ENCODE data around the gene YTHDF1.

YTHDF1 gene

DNA sequence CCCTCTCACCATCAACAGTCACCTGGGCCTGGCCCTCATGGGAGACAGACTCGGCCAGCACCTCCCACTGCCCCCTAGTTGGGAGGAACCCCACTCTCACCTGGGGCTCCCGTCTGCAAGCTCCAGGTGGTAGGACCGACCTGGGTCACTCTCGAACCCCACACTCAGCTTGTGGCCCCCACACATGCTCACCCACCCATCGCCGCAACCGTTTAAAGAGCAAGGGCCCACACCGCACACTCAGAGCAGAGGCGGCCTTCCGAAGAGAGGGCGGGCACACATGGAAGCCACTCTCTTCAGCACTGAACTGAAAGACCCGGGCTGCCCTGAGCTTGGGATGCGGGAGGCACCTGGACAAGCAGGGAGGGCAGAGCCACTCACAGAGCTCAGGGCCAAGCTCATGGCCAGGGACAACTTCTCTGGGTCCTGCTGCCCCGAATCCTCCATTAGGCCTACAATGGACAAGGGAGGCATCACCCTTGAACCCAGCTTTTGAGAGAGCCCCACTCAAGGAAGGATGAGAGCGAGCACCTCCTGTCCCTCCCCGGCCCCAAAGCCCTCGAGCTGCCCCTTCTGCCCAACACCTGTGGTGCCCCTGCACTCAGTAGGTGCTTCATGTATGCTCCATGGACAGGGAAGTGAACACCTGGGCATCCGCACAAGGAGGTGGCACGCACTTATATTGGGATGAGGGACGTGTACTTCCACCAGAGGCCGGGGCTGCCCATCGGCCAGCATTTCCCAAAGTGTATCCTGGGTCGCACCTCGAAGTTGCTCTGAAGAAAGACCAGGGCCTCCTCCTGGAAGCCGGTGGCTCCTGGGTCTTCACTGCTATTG lies 50.4 kb downstream of the YTHDF1 start:
- H3K14ac ChIP-seq (ENCODE audit: low read length in 2 of 2): no peak overlapping the region
- no peak overlapping the region for H2BK120ac ChIP-seq (ENCODE audit: low read depth, low read length)
- no peaks in the 10 kb centered on the region for H3K4me1 ChIP-seq (ENCODE audit: control insufficient read depth, insufficient read depth, low read depth, low read length)
- H3K79me1 ChIP-seq (replicated peaks; ENCODE audit: low read length, poor library complexity, severe bottlenecking): no peaks in the 10 kb centered on the region
- H2BK12ac ChIP-seq (ENCODE audit: low read length in 2 of 2): no peak overlapping the region
- no peak overlapping the region for H2AK5ac ChIP-seq (ENCODE audit: low read length, severe bottlenecking)
- H3K4me2 ChIP-seq (ENCODE audit: low read length, poor library complexity, severe bottlenecking): no peak overlapping the region
- H4K91ac ChIP-seq (ENCODE audit: low read length): no peak overlapping the region
- H3K9me3 ChIP-seq (ENCODE audit: control insufficient read depth, low read length): no peaks in the 10 kb centered on the region
- H2BK5ac ChIP-seq (ENCODE audit: low read depth, low read length, poor library complexity, severe bottlenecking): no peak overlapping the region
- H2BK15ac ChIP-seq (ENCODE audit: low read depth, poor library complexity, severe bottlenecking): no peak overlapping the region
- no peak for DNase-seq
- no peak overlapping the region for H3K4me3 ChIP-seq (ENCODE audit: insufficient read depth in 1 of 2, low read depth in 1 of 2, low read length in 2 of 2)
- no peak overlapping the region for H4K8ac ChIP-seq (ENCODE audit: low read length)
- no peak overlapping the region for H3K18ac ChIP-seq (ENCODE audit: low read depth in 1 of 2, low read length in 2 of 2)
- H3K9ac ChIP-seq (ENCODE audit: low read length): no peak overlapping the region
- H2AFZ ChIP-seq (ENCODE audit: low read depth, low read length): no peak overlapping the region
- WGBS: 89% methylated on average over 25 of the region's 25 CpGs
- H3K27me3 ChIP-seq (ENCODE audit: control insufficient read depth in 1 of 2, insufficient read depth in 1 of 2, low read length in 2 of 2): peaks cover 49 to 69% of the 10 kb centered on the region in 2 experiments
- H3K36me3 ChIP-seq (ENCODE audit: control insufficient read depth in 1 of 2, insufficient read depth in 2 of 2, low read depth in 1 of 2, low read length in 2 of 2): no peaks in the 10 kb centered on the region
- H3K23ac ChIP-seq (ENCODE audit: low read length in 2 of 2): no peak overlapping the region
- H3K4ac ChIP-seq (ENCODE audit: low read depth in 1 of 2, low read length in 2 of 2): no peak overlapping the region
- no peak overlapping the region for H3K27ac ChIP-seq (ENCODE audit: low read length, poor library complexity, severe bottlenecking)

DNA sequence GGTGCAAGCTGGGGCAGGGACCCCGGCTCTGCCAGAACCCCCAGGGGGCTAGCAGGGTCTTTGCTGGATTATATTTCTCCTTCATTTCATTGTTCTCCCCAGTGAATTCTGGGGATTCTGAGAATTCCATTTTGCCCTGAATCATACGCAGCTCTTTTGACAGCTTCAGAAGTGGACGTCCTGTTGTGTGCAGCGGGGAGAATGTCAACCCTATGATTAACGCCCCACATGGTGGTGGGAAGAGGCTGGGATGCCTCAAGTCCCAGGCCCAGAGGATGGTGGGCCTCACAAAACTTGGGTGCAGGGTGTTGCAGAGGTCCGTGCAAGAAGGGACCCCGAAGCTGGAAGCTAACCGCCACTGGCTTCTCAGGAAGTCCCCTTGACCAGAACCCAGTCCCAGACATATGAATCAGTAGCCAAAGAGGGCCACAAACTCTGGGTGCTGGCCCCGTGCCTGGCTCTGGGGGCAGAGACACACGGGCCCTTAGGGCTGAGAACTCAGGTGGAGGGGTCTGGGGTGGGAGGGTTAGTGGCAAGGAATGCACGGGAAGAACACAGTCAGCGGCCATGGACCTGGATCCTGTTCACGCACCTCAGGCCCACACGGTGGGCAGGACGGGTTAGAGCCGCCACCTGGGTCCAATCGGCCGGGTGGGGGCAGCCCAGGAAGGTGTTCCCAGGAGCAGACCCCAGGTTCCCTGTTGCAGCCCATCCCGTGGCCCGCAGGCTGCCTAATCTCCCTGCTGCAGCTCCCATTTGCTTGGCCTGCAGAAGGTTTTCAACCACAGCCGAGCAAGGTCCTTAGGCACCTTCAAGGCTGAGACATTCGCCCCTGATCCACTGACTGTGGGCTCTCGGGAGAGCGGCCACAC lies 51.2 kb downstream of the YTHDF1 start:
- no peak for DNase-seq
- no peaks in the 10 kb centered on the region for H3K36me3 ChIP-seq (ENCODE audit: control insufficient read depth in 1 of 2, insufficient read depth in 2 of 2, low read depth in 1 of 2, low read length in 2 of 2)
- no peak overlapping the region for H3K9ac ChIP-seq (ENCODE audit: low read length)
- H2BK15ac ChIP-seq (ENCODE audit: low read depth, poor library complexity, severe bottlenecking): no peak overlapping the region
- H2AK5ac ChIP-seq (ENCODE audit: low read length, severe bottlenecking): no peak overlapping the region
- no peak overlapping the region for H3K4me2 ChIP-seq (ENCODE audit: low read length, poor library complexity, severe bottlenecking)
- no peaks in the 10 kb centered on the region for H3K4me1 ChIP-seq (ENCODE audit: control insufficient read depth, insufficient read depth, low read depth, low read length)
- WGBS: 77% methylated on average over 24 of the region's 24 CpGs
- H2BK5ac ChIP-seq (ENCODE audit: low read depth, low read length, poor library complexity, severe bottlenecking): no peak overlapping the region
- H3K27ac ChIP-seq (ENCODE audit: low read length, poor library complexity, severe bottlenecking): no peak overlapping the region
- H4K8ac ChIP-seq (ENCODE audit: low read length): no peak overlapping the region
- H3K27me3 ChIP-seq (ENCODE audit: control insufficient read depth in 1 of 2, insufficient read depth in 1 of 2, low read length in 2 of 2): peaks cover 43 to 71% of the 10 kb centered on the region in 2 experiments
- H2AFZ ChIP-seq (ENCODE audit: low read depth, low read length): no peak overlapping the region
- H2BK12ac ChIP-seq (ENCODE audit: low read length in 2 of 2): no peak overlapping the region
- no peak overlapping the region for H2BK120ac ChIP-seq (ENCODE audit: low read depth, low read length)
- no peaks in the 10 kb centered on the region for H3K9me3 ChIP-seq (ENCODE audit: control insufficient read depth, low read length)
- H3K14ac ChIP-seq (ENCODE audit: low read length in 2 of 2): no peak overlapping the region
- H3K4ac ChIP-seq (ENCODE audit: low read depth in 1 of 2, low read length in 2 of 2): no peak overlapping the region
- no peak overlapping the region for H3K23ac ChIP-seq (ENCODE audit: low read length in 2 of 2)
- no peak overlapping the region for H3K18ac ChIP-seq (ENCODE audit: low read depth in 1 of 2, low read length in 2 of 2)
- H4K91ac ChIP-seq (ENCODE audit: low read length): no peak overlapping the region
- no peak overlapping the region for H3K4me3 ChIP-seq (ENCODE audit: insufficient read depth in 1 of 2, low read depth in 1 of 2, low read length in 2 of 2)
- no peaks in the 10 kb centered on the region for H3K79me1 ChIP-seq (replicated peaks; ENCODE audit: low read length, poor library complexity, severe bottlenecking)

DNA sequence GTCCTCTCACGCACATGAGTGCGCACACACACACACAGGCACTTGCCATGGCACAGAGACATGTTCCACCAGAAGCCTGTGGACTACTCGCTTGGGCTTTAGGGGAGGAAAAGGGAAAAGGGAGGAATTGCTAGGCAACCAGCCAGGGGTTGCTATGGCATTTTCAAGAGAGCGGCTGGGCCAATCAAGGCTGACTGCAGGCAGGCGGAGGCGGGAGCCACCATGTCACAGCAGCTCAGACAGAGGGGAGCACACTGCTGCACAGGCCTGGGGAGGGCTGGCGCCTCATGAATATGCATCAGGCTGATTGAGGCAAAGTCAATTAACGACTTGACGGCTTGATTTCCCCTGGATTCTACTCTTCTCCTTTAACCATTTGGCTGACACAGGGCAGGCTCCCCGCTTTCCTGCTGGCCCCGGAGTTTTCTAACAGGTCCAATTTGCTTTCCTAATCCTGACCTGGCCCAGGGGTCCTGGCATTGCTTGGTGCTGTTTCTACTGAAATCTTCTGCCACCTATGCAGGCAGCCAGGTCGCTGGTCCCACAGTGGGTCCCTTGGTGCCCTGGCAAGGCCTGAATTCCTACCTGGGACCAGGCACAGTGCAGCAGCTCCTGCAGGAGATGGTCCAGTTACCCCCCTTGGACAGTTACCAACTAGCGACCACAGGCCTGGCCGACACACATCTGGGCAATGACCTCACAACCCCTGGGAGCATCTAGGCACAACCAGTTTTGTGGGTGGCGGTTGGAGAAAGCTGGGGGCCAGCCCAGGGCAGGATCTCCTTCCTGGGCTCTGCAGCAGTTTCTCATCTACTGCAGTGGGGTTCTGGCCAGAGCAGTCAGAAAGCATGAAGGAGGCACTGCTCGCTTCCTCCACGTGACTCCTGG lies 52.1 kb downstream of the YTHDF1 start:
- Histone ChIP-seq H2BK12ac (ENCODE audit: low read length in 2 of 2) (no peak overlapping the region), H3K27me3 (ENCODE audit: control insufficient read depth in 1 of 2, insufficient read depth in 1 of 2, low read length in 2 of 2) (peaks cover 36 to 67% of the 10 kb centered on the region in 2 experiments), H3K9me3 (ENCODE audit: control insufficient read depth, low read length) (no peaks in the 10 kb centered on the region), H2BK15ac (ENCODE audit: low read depth, poor library complexity, severe bottlenecking) (no peak overlapping the region), H3K23ac (ENCODE audit: low read length in 2 of 2) (no peak overlapping the region), H2BK5ac (ENCODE audit: low read depth, low read length, poor library complexity, severe bottlenecking) (no peak overlapping the region), H2BK120ac (ENCODE audit: low read depth, low read length) (no peak overlapping the region), H3K79me1 (replicated peaks; ENCODE audit: low read length, poor library complexity, severe bottlenecking) (no peaks in the 10 kb centered on the region), H2AFZ (ENCODE audit: low read depth, low read length) (no peak overlapping the region), H3K4me3 (ENCODE audit: insufficient read depth in 1 of 2, low read depth in 1 of 2, low read length in 2 of 2) (no peak overlapping the region), H3K4me2 (ENCODE audit: low read length, poor library complexity, severe bottlenecking) (no peak overlapping the region), H3K27ac (ENCODE audit: low read length, poor library complexity, severe bottlenecking) (no peak overlapping the region), H3K4me1 (ENCODE audit: control insufficient read depth, insufficient read depth, low read depth, low read length) (no peaks in the 10 kb centered on the region), H2AK5ac (ENCODE audit: low read length, severe bottlenecking) (no peak overlapping the region), H3K18ac (ENCODE audit: low read depth in 1 of 2, low read length in 2 of 2) (no peak overlapping the region), H3K9ac (ENCODE audit: low read length) (no peak overlapping the region), H4K8ac (ENCODE audit: low read length) (no peak overlapping the region), H4K91ac (ENCODE audit: low read length) (no peak overlapping the region), H3K4ac (ENCODE audit: low read depth in 1 of 2, low read length in 2 of 2) (no peak overlapping the region), H3K36me3 (ENCODE audit: control insufficient read depth in 1 of 2, insufficient read depth in 2 of 2, low read depth in 1 of 2, low read length in 2 of 2) (no peaks in the 10 kb centered on the region), H3K14ac (ENCODE audit: low read length in 2 of 2) (no peak overlapping the region)
- 79% methylated on average over 17 of the region's 17 CpGs for WGBS
- no peak for DNase-seq

All from mesenchymal stem cell (in vitro differentiated cells and primary cell).